ENCODE measurements around the gene SSBP2.

DNA sequence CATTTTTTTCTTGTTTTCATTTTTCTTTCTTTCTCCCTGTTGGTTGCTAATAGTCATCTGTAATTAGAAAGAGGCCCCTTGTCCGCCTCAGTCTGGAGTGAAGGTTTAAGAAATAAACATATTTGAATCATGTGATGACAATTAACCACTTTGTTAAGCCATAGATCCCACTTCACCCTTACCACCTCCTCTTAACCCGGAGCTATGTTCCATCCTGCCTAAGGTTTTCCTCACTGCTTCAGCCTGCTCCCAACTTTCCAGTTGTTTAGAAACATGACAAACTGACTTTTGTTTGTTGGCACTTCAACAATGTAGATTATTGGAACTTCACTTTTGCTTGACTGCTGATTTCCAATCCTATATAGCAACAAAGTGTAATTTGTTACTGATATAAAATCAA is 37.4 kb upstream of the SSBP2 start:
- TF ChIP-seq POLR2A (IDR thresholded peaks at IDR 0.05) (no peak), EP300 (IDR thresholded peaks at IDR 0.05) (no peak)
- TF ChIP-seq, protein P1, sequence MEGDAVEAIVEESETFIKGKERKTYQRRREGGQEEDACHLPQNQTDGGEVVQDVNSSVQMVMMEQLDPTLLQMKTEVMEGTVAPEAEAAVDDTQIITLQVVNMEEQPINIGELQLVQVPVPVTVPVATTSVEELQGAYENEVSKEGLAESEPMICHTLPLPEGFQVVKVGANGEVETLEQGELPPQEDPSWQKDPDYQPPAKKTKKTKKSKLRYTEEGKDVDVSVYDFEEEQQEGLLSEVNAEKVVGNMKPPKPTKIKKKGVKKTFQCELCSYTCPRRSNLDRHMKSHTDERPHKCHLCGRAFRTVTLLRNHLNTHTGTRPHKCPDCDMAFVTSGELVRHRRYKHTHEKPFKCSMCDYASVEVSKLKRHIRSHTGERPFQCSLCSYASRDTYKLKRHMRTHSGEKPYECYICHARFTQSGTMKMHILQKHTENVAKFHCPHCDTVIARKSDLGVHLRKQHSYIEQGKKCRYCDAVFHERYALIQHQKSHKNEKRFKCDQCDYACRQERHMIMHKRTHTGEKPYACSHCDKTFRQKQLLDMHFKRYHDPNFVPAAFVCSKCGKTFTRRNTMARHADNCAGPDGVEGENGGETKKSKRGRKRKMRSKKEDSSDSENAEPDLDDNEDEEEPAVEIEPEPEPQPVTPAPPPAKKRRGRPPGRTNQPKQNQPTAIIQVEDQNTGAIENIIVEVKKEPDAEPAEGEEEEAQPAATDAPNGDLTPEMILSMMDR (IDR thresholded peaks at IDR 0.05) = no peak
